GM21515 (cell line): ENCODE data around the gene SEC14L6.
"Not testable (repeated sequence)": the region's sequence is repeated elsewhere in the genome, so short reads cannot be mapped to it uniquely, and the experiment has no call there.

Experiments
- ATAC-seq: cut with Tn5 transposase; IDR thresholded peaks from one replicate; pipeline ENCODE4 v1.9.1; 2021; ENCODE audit not compliant: unreplicated experiment

SEC14L6 gene

GRCh38 chr22:30546616-30547015 is at the start of gene SEC14L6:
Gene SEC14L6, minus strand, starts transcription at chr22:30546741. Its CDS starts 59 bp downstream, at chr22:30546682.
- ATAC-seq = no peak

- no peak for ATAC-seq
Measured at GRCh38 chr22:30596199-30596598, 49.7 kb upstream of the SEC14L6 start.

GRCh38 chr22:30592360-30592713 is 45.8 kb upstream of the SEC14L6 start:
- not testable (repeated sequence) for ATAC-seq

GRCh38 chr22:30591588-30592359 is 45.2 kb upstream of the SEC14L6 start, which contains the start of gene PES1:
Gene PES1, minus strand, starts transcription at chr22:30591910. Its CDS starts 77 bp downstream, at chr22:30591833.
- ATAC-seq = peak; percentile 94

- ATAC-seq = no peak
Measured at GRCh38 chr22:30591191-30591587, 44.6 kb upstream of the SEC14L6 start.

GRCh38 chr22:30586414-30586813 is 39.9 kb upstream of the SEC14L6 start:
- ATAC-seq = no peak

GRCh38 chr22:30584441-30584840 is 37.9 kb upstream of the SEC14L6 start:
- no peak for ATAC-seq

- no peak for ATAC-seq
Measured at GRCh38 chr22:30582788-30583545, 36.4 kb upstream of the SEC14L6 start.

- no peak for ATAC-seq
Measured at GRCh38 chr22:30582051-30582450, 35.5 kb upstream of the SEC14L6 start.

GRCh38 chr22:30580896-30581295 is 34.4 kb upstream of the SEC14L6 start:
- ATAC-seq = no peak

GRCh38 chr22:30578481-30578880 is 31.9 kb upstream of the SEC14L6 start:
- no peak for ATAC-seq

GRCh38 chr22:30575859-30576258 is 29.3 kb upstream of the SEC14L6 start:
- no peak for ATAC-seq

- ATAC-seq = no peak
Measured at GRCh38 chr22:30574997-30575671, 28.6 kb upstream of the SEC14L6 start.

GRCh38 chr22:30574095-30574981 is 27.8 kb upstream of the SEC14L6 start, which contains the start of gene GAL3ST1:
Gene GAL3ST1, minus strand, starts transcription at chr22:30574665. Its CDS starts 17,273 bp downstream, at chr22:30557392.
- ATAC-seq = no peak

GRCh38 chr22:30573594-30574094 is 27.1 kb upstream of the SEC14L6 start:
- no peak for ATAC-seq

GRCh38 chr22:30572840-30573593 is 26.5 kb upstream of the SEC14L6 start:
- ATAC-seq = no peak

GRCh38 chr22:30572210-30572609 is 25.7 kb upstream of the SEC14L6 start:
- no peak for ATAC-seq

GRCh38 chr22:30569674-30570202 is 23.2 kb upstream of the SEC14L6 start:
- no peak for ATAC-seq

GRCh38 chr22:30568137-30568805 is 21.7 kb upstream of the SEC14L6 start:
- ATAC-seq = no peak
